GM19438 (cell line): Measurements from ENCODE around the gene SPATA31D3.
"Not testable (repeated sequence)": the region's sequence is repeated elsewhere in the genome, so short reads cannot be mapped to it uniquely, and the experiment has no call there.

ENCODE experiments used
- ATAC-seq: cut with Tn5 transposase; IDR thresholded peaks from one replicate; pipeline ENCODE4 v1.9.1; 2021; ENCODE audit warnings: low read depth; ENCODE audit not compliant: unreplicated experiment

SPATA31D3 gene

GRCh38 chr9:81943393-81943792, at the start of gene SPATA31D3:
Gene SPATA31D3 (plus strand): TSS chr9:81943500. CDS start chr9:81943586, 86 bp downstream.
- not testable (repeated sequence) for ATAC-seq

GRCh38 chr9:81893929-81894328, 49.4 kb upstream of the SPATA31D3 start:
- no peak for ATAC-seq

- no peak for ATAC-seq
Observed at GRCh38 chr9:81894891-81895290, 48.4 kb upstream of the SPATA31D3 start.

- ATAC-seq: no peak
Observed at GRCh38 chr9:81896070-81896469, 47.2 kb upstream of the SPATA31D3 start.

- ATAC-seq: no peak
Observed at GRCh38 chr9:81898851-81899250, 44.4 kb upstream of the SPATA31D3 start.

GRCh38 chr9:81902196-81902595, 41.1 kb upstream of the SPATA31D3 start:
- no peak for ATAC-seq

GRCh38 chr9:81902626-81903025, 40.7 kb upstream of the SPATA31D3 start:
- no peak for ATAC-seq

GRCh38 chr9:81906671-81907070, 36.6 kb upstream of the SPATA31D3 start:
- ATAC-seq: no peak

- ATAC-seq: no peak
Observed at GRCh38 chr9:81912135-81912534, 31.2 kb upstream of the SPATA31D3 start.

GRCh38 chr9:81915801-81916505, 27.3 kb upstream of the SPATA31D3 start:
- no peak for ATAC-seq

GRCh38 chr9:81918507-81918906, 24.8 kb upstream of the SPATA31D3 start:
- not testable (repeated sequence) for ATAC-seq

- ATAC-seq: not testable (repeated sequence)
Observed at GRCh38 chr9:81928305-81928704, 15.0 kb upstream of the SPATA31D3 start, which contains the start of gene SPATA31D4. Gene SPATA31D4 (plus strand): TSS chr9:81928428. CDS start chr9:81928514, 86 bp downstream.

- ATAC-seq: not testable (repeated sequence)
Observed at GRCh38 chr9:81930147-81930546, 13.2 kb upstream of the SPATA31D3 start.

- ATAC-seq: not testable (repeated sequence)
Observed at GRCh38 chr9:81933547-81933946, 9.8 kb upstream of the SPATA31D3 start.

GRCh38 chr9:81948650-81949049, 5.3 kb downstream of the SPATA31D3 start:
- not testable (repeated sequence) for ATAC-seq

GRCh38 chr9:81953096-81953495, 9.8 kb downstream of the SPATA31D3 start:
- ATAC-seq: no peak

- no peak for ATAC-seq
Observed at GRCh38 chr9:81955625-81956024, 12.3 kb downstream of the SPATA31D3 start.

- ATAC-seq: no peak
Observed at GRCh38 chr9:81964218-81965171, 21.2 kb downstream of the SPATA31D3 start.

- no peak for ATAC-seq
Observed at GRCh38 chr9:81968026-81968425, 24.7 kb downstream of the SPATA31D3 start.

- ATAC-seq: no peak
Observed at GRCh38 chr9:81969971-81970370, 26.7 kb downstream of the SPATA31D3 start.

- no peak for ATAC-seq
Observed at GRCh38 chr9:81971727-81972126, 28.4 kb downstream of the SPATA31D3 start.
